OCI-LY7 (cell line): ENCODE measurements around the gene ARR3. TPM values are rescaled to one million over a fixed set of nuclear protein-coding genes. Genes with fewer than 3 reads are reported as not detected.
"Not testable (repeated sequence)": the region's sequence is repeated elsewhere in the genome, so short reads cannot be mapped to it uniquely, and the experiment has no call there.

Experiments
- BruUV-seq: library from RNA; stranded (reverse); fragments of 400-500 nt; replicated peaks from 2 replicates; lab custom pipeline; 2021; lab: Mats Ljungman, UMichigan
- CTCF ChIA-PET: fragments of 300-600 bp; sonication (Branson Sonifier 250); formaldehyde crosslinking; loops from one replicate; lab custom pipeline; 2022; ENCODE audit warnings: antibody characterized with exemption; ENCODE audit not compliant: unreplicated experiment; lab: Charles Lee
- POLR2A ChIA-PET: fragments of 300-600 bp; sonication (Branson Sonifier 250); formaldehyde crosslinking; loops from one replicate; lab custom pipeline; 2022; ENCODE audit warnings: antibody characterized with exemption; lab: Charles Lee
- DNase-seq: peaks from one replicate; pipeline ENCODE4 v3.0.0-alpha.2; 2015; ENCODE audit warnings: low spot score
- H2AFZ ChIP-seq: fragments of 200-600 bp; sonication (generic), shearing (Covaris generic); 2 replicates; pipeline ENCODE4 v1.6.1; 2014; ENCODE audit warnings: mild to moderate bottlenecking, antibody characterized with exemption, low read length, moderate library complexity
- H3K27ac ChIP-seq: fragments of 200-600 bp; sonication (generic); 2 replicates; pipeline ENCODE4 v1.5.1; 2014; ENCODE audit warnings: mixed run types, low read depth, mild to moderate bottlenecking, moderate library complexity, low read length, inconsistent platforms; ENCODE audit not compliant: poor library complexity, severe bottlenecking
- H3K36me3 ChIP-seq: fragments of 200-600 bp; sonication (generic); 2 replicates; pipeline ENCODE4 v1.6.1; 2014; ENCODE audit warnings: mild to moderate bottlenecking, antibody characterized with exemption, low read length, moderate library complexity, mixed read lengths; ENCODE audit not compliant: insufficient read depth
- H3K4me1 ChIP-seq: fragments of 200-600 bp; sonication (generic); 2 replicates; pipeline ENCODE4 v1.5.1; 2014; ENCODE audit warnings: mild to moderate bottlenecking, low read length; ENCODE audit not compliant: insufficient read depth, poor library complexity, severe bottlenecking
- H3K4me2 ChIP-seq: fragments of 200-600 bp; sonication (generic); 2 replicates; pipeline ENCODE4 v1.6.1; 2014; ENCODE audit warnings: mild to moderate bottlenecking, low read length
- H3K4me3 ChIP-seq: fragments of 200-600 bp; sonication (generic); 2 replicates; pipeline ENCODE4 v1.5.1; 2014; ENCODE audit warnings: mild to moderate bottlenecking, low read depth, low read length; ENCODE audit not compliant: poor library complexity, severe bottlenecking
- H3K79me2 ChIP-seq: fragments of 200-600 bp; sonication (generic); 2 replicates; pipeline ENCODE4 v1.6.1; 2016; ENCODE audit warnings: low read depth, mild to moderate bottlenecking, low read length, moderate library complexity, mixed read lengths; ENCODE audit not compliant: insufficient read depth
- H3K9me2 ChIP-seq: fragments of 200-600 bp; sonication (generic); 2 replicates; pipeline ENCODE4 v1.6.1; 2016; ENCODE audit warnings: mild to moderate bottlenecking, low read length, mixed read lengths; ENCODE audit not compliant: insufficient read depth
- H3K9me3 ChIP-seq: fragments of 200-600 bp; sonication (generic); 2 replicates; pipeline ENCODE4 v1.6.1; 2014; ENCODE audit warnings: mild to moderate bottlenecking, mixed run types, low read length, mixed read lengths
- H4K20me1 ChIP-seq: fragments of 200-600 bp; sonication (generic); 2 replicates; pipeline ENCODE4 v1.6.1; 2014; ENCODE audit warnings: mild to moderate bottlenecking, antibody characterized with exemption, low read length, moderate library complexity, mixed read lengths; ENCODE audit not compliant: insufficient read depth
- EZH2phosphoT487 ChIP-seq: fragments of 200-600 bp; sonication (generic); IDR thresholded peaks from 2 replicates; pipeline ENCODE4 v1.6.1; 2018; ENCODE audit warnings: low read depth, borderline replicate concordance, mild to moderate bottlenecking, mixed run types, antibody characterized with exemption, low read length, moderate library complexity, mixed read lengths
- intact Hi-C: fragments of 100-400 bp; cut with micrococcal nuclease; formaldehyde crosslinking; loops from one replicate; pipeline ENCODE4 v1.10.0; 2022; ENCODE audit not compliant: unreplicated experiment
- total RNA-seq, 2 experiments: library from RNA; depleted of rRNA in 1 of 2; stranded (reverse); fragments of >200 nt in 1 of 2; shearing (Covaris generic) in 1 of 2; gene quantifications; 2 replicates each; pipeline ENCODE4 v1.2.3, GENCODE V29; 2014 to 2022
- TF ChIP-seq, protein P1 (sequence below): fragments of 200-600 bp; sonication (generic); conservative IDR thresholded peaks from 2 replicates; pipeline ENCODE4 v1.5.1; 2014; ENCODE audit warnings: mild to moderate bottlenecking, antibody characterized with exemption, low read length, moderate library complexity, mixed read lengths

Gene ARR3
- total RNA-seq, 2 experiments from 2014 or later = not detected

DNA sequence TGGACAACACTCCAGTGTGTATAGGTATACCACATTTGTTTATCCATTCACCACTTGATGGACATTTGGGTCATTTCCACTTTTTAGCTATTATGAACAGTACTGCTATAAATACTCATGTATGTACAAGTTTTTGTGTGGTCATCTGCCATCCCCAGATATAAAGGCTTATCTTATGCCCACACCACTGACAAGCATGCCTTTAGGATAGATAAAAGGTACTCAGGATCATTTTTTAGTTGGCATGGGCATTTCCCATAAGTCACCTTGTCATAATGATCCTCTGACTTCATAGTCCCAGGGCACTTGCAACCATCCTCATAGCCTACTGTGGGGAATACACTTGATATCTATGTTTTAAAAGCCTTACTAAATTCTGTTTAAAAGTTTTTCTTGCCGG, 27.4 kb upstream of the ARR3 start:
- no peaks in the 10 kb centered on the region for H3K36me3 ChIP-seq
- no peak overlapping the region for H3K4me3 ChIP-seq
- H3K79me2 ChIP-seq = no peaks in the 10 kb centered on the region
- no peaks in the 10 kb centered on the region for H3K9me2 ChIP-seq
- ChIA-PET CTCF (no interaction called here), POLR2A (no interaction called here)
- no TSS peak for BruUV-seq
- no peaks in the 10 kb centered on the region for H4K20me1 ChIP-seq
- no peak for TF ChIP-seq EZH2phosphoT487
- TF ChIP-seq, protein P1, sequence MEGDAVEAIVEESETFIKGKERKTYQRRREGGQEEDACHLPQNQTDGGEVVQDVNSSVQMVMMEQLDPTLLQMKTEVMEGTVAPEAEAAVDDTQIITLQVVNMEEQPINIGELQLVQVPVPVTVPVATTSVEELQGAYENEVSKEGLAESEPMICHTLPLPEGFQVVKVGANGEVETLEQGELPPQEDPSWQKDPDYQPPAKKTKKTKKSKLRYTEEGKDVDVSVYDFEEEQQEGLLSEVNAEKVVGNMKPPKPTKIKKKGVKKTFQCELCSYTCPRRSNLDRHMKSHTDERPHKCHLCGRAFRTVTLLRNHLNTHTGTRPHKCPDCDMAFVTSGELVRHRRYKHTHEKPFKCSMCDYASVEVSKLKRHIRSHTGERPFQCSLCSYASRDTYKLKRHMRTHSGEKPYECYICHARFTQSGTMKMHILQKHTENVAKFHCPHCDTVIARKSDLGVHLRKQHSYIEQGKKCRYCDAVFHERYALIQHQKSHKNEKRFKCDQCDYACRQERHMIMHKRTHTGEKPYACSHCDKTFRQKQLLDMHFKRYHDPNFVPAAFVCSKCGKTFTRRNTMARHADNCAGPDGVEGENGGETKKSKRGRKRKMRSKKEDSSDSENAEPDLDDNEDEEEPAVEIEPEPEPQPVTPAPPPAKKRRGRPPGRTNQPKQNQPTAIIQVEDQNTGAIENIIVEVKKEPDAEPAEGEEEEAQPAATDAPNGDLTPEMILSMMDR = no peak
- no peaks in the 10 kb centered on the region for H3K9me3 ChIP-seq
- H2AFZ ChIP-seq = no peak overlapping the region
- no peak overlapping the region for H3K4me2 ChIP-seq
- H3K4me1 ChIP-seq = no peaks in the 10 kb centered on the region
- no peak overlapping the region for H3K27ac ChIP-seq
- intact Hi-C loops = no loop called here
- DNase-seq = no peak

DNA sequence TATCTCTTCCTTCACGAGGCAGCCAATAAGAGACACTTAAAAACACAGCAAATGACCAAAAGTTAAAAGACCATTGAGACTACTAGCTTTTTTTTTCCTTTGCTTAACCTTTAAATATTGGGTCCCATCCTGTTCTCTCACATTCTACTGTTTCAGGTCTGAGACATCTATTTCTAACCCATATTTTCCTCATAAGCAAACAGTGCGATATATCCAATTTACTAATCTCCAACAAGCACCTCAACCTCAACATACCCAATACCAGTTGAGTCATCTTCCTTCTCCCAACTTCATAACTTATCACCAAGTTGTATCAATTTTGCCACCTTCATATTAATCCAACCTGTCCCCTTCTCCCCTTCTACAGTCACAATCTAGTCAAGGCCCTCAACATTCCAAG, 26.6 kb upstream of the ARR3 start:
- Histone ChIP-seq H3K4me1 (no peaks in the 10 kb centered on the region), H3K9me3 (no peaks in the 10 kb centered on the region), H3K36me3 (no peaks in the 10 kb centered on the region), H3K79me2 (no peaks in the 10 kb centered on the region), H3K4me2 (no peak overlapping the region), H2AFZ (no peak overlapping the region), H3K27ac (no peak overlapping the region), H4K20me1 (no peaks in the 10 kb centered on the region), H3K9me2 (no peaks in the 10 kb centered on the region), H3K4me3 (no peak overlapping the region)
- TF ChIP-seq, protein P1 = no peak
- TF ChIP-seq EZH2phosphoT487 = no peak
- intact Hi-C loops = no loop called here
- CTCF ChIA-PET = no interaction called here
- POLR2A ChIA-PET = no interaction called here
- no peak for DNase-seq
- no TSS peak for BruUV-seq

DNA sequence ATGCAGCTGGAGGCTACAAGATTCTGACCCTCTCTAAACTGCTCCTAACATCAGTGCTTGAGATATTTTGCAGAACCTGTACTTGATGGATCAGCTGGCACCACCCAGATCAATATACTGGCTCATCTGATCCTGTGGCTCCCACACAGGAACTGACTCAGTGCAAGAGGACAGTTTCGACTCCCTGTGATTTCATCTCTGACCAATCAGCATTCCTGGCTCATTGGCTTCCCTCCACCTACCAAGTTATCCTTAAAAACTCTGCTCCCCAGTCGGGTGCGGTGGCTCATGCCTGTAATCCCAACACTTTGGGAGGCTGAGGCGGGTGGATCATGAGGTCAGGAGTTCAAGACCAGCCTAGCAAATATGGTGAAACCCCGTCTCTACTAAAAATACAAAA, 24.5 kb upstream of the ARR3 start:
- CTCF ChIA-PET, H3K4me1 ChIP-seq, H3K27ac ChIP-seq, H4K20me1 ChIP-seq, POLR2A ChIA-PET, H3K4me2 ChIP-seq, H3K9me2 ChIP-seq, BruUV-seq, H3K79me2 ChIP-seq, H3K36me3 ChIP-seq, DNase-seq, intact Hi-C loops, H3K4me3 ChIP-seq, H3K9me3 ChIP-seq, H2AFZ ChIP-seq: not testable (repeated sequence)
